Loucy (cell line): Measurements from ENCODE around the gene TBC1D2B.

Experiments
- EZH2phosphoT487 ChIP-seq: fragments of 200-600 bp; IDR thresholded peaks from 2 replicates; pipeline ENCODE4 v1.6.1; 2018; ENCODE audit warnings: antibody characterized with exemption, mild to moderate bottlenecking, moderate library complexity, borderline replicate concordance
- TF ChIP-seq, protein P1 (sequence below): fragments of 200-600 bp; sonication (generic); conservative IDR thresholded peaks from 2 replicates; pipeline ENCODE4 v1.5.1; 2014; ENCODE audit warnings: mild to moderate bottlenecking, antibody characterized with exemption, low read length

DNA sequence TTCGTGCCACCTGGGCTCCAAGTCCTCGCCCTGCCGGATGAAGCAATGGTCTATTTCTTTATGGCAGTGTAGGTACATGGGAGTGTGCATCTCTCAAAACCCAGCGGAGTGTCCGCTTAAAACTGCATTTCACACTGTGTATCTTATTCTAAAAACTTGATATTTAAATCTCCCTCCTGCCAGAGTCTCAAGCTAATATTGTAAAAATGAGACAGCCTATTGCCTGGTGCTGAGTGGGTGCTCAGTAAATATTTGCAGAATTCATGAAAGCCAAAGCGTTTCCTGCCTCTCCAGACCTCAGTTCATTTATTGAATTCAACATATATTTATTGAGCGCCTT lies 330 bp upstream of the TBC1D2B start:
- TF ChIP-seq, protein P1, sequence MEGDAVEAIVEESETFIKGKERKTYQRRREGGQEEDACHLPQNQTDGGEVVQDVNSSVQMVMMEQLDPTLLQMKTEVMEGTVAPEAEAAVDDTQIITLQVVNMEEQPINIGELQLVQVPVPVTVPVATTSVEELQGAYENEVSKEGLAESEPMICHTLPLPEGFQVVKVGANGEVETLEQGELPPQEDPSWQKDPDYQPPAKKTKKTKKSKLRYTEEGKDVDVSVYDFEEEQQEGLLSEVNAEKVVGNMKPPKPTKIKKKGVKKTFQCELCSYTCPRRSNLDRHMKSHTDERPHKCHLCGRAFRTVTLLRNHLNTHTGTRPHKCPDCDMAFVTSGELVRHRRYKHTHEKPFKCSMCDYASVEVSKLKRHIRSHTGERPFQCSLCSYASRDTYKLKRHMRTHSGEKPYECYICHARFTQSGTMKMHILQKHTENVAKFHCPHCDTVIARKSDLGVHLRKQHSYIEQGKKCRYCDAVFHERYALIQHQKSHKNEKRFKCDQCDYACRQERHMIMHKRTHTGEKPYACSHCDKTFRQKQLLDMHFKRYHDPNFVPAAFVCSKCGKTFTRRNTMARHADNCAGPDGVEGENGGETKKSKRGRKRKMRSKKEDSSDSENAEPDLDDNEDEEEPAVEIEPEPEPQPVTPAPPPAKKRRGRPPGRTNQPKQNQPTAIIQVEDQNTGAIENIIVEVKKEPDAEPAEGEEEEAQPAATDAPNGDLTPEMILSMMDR = no peak
- TF ChIP-seq EZH2phosphoT487 = no peak
